Activated CD4-positive, alpha-beta T cell treated with anti-CD3 and anti-CD28 coated beads, Interleukin-2, amount 10 ng/mL, durations not matched to agents 7 days and 5 days (primary cell): ENCODE results near the gene PARVG. TPM values are rescaled to one million over a fixed set of nuclear protein-coding genes. Genes with fewer than 3 reads are reported as not detected.

ENCODE experiments used
- CTCF ChIA-PET: fragments of 350-600 bp; sonication (Branson Sonifier 250); formaldehyde crosslinking; loops from one replicate; lab custom pipeline; 2021; ENCODE audit warnings: antibody characterized with exemption; lab: Charles Lee
- POLR2A ChIA-PET: fragments of 350-600 bp; sonication (Branson Sonifier 250); formaldehyde crosslinking; loops from one replicate; lab custom pipeline; 2021; ENCODE audit warnings: antibody characterized with exemption; lab: Charles Lee
- DNase-seq: peaks from one replicate; pipeline ENCODE4 v3.0.0-alpha.2; 2020
- H3K27ac Mint-ChIP-seq: one replicate; pipeline ENCODE4 v1.8.0; 2021; ENCODE audit warnings: mild to moderate bottlenecking, moderate library complexity, mixed read lengths
- H3K27me3 Mint-ChIP-seq: one replicate; pipeline ENCODE4 v1.8.0; 2021; ENCODE audit warnings: mixed read lengths
- H3K36me3 Mint-ChIP-seq: one replicate; pipeline ENCODE4 v1.8.0; 2021; ENCODE audit warnings: low read depth, mixed read lengths
- H3K4me1 Mint-ChIP-seq: one replicate; pipeline ENCODE4 v1.8.0; 2021; ENCODE audit warnings: mixed read lengths
- H3K4me3 Mint-ChIP-seq: one replicate; pipeline ENCODE4 v1.8.0; 2021; ENCODE audit warnings: mild to moderate bottlenecking, moderate library complexity, mixed read lengths
- H3K9me3 Mint-ChIP-seq: one replicate; pipeline ENCODE4 v1.8.0; 2021; ENCODE audit warnings: mixed read lengths
- total RNA-seq, 2 experiments: library from RNA; stranded (reverse); gene quantifications; one replicate each; pipeline ENCODE4 v1.2.3, GENCODE V29; 2021

PARVG gene
- total RNA-seq, 2 experiments from 2014 or later: 146 to 158 TPM

DNA sequence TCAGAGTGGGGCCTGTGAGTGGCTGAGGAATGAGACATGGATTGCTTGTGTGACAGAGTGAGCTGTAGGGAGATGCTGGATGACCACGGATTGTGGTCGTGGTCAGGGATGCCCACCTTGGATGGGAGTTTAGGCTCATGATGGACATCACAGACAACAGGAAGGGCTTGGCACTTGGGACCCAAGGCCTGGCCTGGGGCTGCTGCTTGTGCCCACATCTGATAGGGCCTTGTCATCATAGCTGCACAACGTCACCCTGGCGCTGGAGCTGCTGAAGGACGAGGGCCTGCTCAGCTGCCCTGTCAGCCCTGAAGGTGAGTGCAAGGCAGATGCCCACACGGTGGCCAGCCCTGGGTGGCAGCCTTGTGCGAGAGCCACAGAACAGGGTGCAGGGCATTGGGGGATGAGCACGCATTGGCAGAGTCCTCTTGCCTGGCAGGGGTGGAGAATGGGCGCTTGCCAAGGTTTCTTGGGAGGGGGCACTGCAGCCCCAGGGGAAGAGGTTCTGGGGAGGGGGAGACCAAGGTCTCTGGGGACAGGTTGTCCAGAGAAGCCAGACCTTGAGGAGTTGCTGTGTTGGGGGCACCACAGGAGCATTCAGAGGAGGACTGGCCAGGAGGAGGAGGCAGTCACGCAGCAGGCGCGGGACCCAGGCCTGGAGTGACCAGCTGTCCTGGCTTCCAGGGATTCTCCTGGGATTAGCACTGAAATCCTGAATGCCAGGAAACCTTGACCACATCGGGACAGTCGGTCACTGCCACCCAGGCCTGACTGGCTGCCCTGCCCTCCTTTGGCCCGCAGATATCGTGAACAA lies 25.0 kb downstream of the PARVG start:
- H3K27me3 Mint-ChIP-seq: peaks cover 2% of the 10 kb centered on the region
- CTCF ChIA-PET: no interaction called here
- peaks cover 22% of the 10 kb centered on the region for H3K4me1 Mint-ChIP-seq
- H3K4me3 Mint-ChIP-seq: no peak overlapping the region
- DNase-seq: no peak
- no peak overlapping the region for H3K27ac Mint-ChIP-seq
- H3K36me3 Mint-ChIP-seq: peaks cover 28% of the 10 kb centered on the region
- H3K9me3 Mint-ChIP-seq: peaks cover 10% of the 10 kb centered on the region
- POLR2A ChIA-PET: no interaction called here

DNA sequence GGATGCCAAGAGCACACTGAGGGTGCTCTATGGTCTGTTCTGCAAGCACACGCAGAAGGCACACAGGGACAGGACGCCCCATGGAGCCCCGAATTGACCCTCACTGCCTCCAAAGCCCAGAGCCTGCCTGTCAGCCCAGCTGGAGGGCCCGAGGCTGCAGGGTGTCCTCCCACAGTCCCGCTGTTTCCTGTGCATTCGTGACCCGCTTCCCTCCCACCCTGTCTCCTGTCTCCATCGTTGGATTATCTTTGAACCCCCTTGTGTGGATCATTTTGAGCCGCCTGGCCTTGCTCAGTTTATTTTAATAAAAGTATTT lies 25.6 kb downstream of the PARVG start:
- Mint-ChIP-seq H3K4me1 (peaks cover 19% of the 10 kb centered on the region), H3K27ac (no peak overlapping the region), H3K4me3 (no peak overlapping the region), H3K27me3 (peaks cover 2% of the 10 kb centered on the region), H3K36me3 (peaks cover 28% of the 10 kb centered on the region), H3K9me3 (peaks cover 10% of the 10 kb centered on the region)
- CTCF ChIA-PET: no interaction called here
- DNase-seq: no peak
- POLR2A ChIA-PET: no interaction called here

DNA sequence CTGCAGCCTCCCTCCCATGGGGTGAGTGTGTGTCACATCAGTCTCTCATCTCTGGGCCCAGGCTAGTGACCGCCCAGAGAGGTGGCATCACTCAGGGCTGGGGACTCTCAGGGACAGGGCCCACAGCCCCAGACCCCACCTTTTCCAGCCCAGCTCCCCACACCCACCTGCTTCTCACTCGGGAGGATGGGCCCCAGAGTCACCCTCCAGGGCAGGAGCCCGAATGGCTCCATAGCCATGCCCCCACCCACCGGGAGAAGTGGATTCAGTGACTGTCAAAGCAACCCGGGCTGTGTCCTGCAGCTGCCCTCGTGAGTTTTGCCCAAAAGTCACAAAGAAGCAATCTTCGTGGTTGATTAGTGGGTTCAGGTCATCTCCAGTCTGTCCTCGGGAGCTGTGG lies 26.0 kb downstream of the PARVG start:
- ChIA-PET CTCF (interaction anchor here (1.0 kb wide), 1 partner anchor 24 kb away, joined by 3 read pairs; no protein-coding TSS in a partner anchor), POLR2A (no interaction called here)

DNA sequence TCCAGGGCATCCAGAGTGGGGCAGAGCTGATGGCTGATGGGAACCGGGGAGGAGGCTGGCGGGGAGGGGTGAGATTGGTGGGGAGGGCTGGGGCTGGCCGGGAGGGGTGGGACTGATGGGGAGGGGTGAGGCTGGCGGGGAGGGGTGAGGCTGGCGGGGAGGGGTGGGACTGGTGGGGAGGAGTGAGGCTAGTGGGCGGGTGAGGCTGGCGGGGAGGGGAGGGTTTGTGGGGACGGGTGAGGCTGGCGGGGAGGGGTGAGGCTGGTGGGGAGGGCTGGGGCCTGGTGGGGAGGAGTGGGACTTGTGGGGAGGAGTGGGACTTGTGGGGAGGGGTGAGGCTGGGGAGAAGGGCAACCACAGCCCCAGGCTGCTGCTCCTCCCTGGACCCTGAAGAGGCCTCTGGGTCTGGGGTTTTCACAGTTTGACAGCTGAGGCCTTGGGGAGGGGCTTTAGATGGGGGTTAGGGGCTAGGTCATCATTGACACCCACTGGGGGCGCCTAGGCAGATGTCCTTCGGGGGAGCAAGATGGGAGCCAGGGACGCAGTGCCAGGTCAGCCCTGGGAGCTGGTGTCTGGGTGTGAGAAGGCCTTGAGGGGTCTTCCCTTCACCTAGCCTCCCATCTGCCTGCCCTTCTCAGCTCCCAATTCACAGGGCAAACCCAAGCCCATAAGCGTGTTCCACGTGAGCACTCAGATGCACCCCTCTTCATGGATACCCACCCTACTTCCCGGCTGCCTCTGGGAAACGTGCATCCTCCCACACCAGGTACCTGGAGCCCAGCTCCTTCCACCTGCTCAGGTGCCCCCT lies 26.7 kb downstream of the PARVG start:
- no peak overlapping the region for H3K27ac Mint-ChIP-seq
- POLR2A ChIA-PET: no interaction called here

More for the DNA sequence above, 26.0 kb downstream of the PARVG start:
- Mint-ChIP-seq H3K4me3 (no peak overlapping the region), H3K36me3 (peaks cover 26% of the 10 kb centered on the region), H3K27me3 (peaks cover 2% of the 10 kb centered on the region), H3K9me3 (peaks cover 10% of the 10 kb centered on the region), H3K4me1 (peaks cover 15% of the 10 kb centered on the region), H3K27ac (no peak overlapping the region)
- no peak for DNase-seq

DNA sequence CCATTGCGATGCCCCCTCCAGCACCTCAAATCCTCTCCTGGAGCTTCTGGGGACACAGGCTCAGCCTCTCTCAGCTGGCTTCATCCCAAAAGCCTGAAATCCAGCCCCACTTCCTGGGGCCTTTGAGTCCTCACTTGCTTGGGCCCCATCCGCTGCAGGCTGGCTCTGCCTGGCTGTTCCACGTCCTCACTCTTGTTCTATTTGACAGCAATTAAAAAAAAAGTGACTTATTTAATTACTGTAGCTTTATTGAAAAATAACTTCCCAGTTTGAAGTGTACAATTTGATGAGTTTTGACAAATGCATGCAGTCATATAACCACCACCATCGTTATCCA lies 27.2 kb downstream of the PARVG start:
- POLR2A ChIA-PET: no interaction called here
- H3K27ac Mint-ChIP-seq: no peak overlapping the region
- no peak overlapping the region for H3K4me3 Mint-ChIP-seq
- DNase-seq: no peak
- H3K4me1 Mint-ChIP-seq: peaks cover 14% of the 10 kb centered on the region
- peaks cover 2% of the 10 kb centered on the region for H3K27me3 Mint-ChIP-seq
- H3K36me3 Mint-ChIP-seq: peaks cover 15% of the 10 kb centered on the region
- H3K9me3 Mint-ChIP-seq: peaks cover 10% of the 10 kb centered on the region
- CTCF ChIA-PET: no interaction called here

More for the DNA sequence above, 26.7 kb downstream of the PARVG start:
- H3K36me3 Mint-ChIP-seq: peaks cover 21% of the 10 kb centered on the region
- peaks cover 10% of the 10 kb centered on the region for H3K9me3 Mint-ChIP-seq
- H3K4me1 Mint-ChIP-seq: peaks cover 14% of the 10 kb centered on the region
- CTCF ChIA-PET: interaction anchor here (1.0 kb wide), 1 partner anchor 25 kb away, joined by 3 read pairs; no protein-coding TSS in a partner anchor
- H3K4me3 Mint-ChIP-seq: no peak overlapping the region
- peaks cover 2% of the 10 kb centered on the region for H3K27me3 Mint-ChIP-seq
- DNase-seq: no peak

DNA sequence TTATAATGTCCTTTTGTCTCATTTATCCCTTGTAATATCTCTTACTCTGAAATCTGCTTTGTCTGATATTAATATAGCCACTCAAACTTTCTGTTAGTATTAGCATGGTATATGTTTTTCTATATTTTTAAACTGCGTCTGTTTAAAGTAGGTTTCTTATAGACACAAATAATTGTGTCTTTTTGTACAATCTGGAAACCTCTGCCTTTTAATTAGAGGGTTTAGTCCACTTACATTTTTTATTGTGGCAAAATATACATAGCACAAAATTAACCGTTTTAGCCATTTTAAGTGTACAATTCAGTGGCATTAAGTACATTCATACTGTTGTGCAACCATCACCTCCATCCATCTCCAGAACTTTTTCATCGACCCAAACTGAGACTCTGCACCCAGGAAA lies 28.6 kb downstream of the PARVG start:
- no peak for DNase-seq
- peaks cover 2% of the 10 kb centered on the region for H3K27me3 Mint-ChIP-seq
- ChIA-PET POLR2A (no interaction called here), CTCF (no interaction called here)
- H3K9me3 Mint-ChIP-seq: peaks cover 10% of the 10 kb centered on the region
- peaks cover 14% of the 10 kb centered on the region for H3K4me1 Mint-ChIP-seq
- H3K4me3 Mint-ChIP-seq: no peak overlapping the region
- H3K36me3 Mint-ChIP-seq: peaks cover 13% of the 10 kb centered on the region
- no peak overlapping the region for H3K27ac Mint-ChIP-seq

DNA sequence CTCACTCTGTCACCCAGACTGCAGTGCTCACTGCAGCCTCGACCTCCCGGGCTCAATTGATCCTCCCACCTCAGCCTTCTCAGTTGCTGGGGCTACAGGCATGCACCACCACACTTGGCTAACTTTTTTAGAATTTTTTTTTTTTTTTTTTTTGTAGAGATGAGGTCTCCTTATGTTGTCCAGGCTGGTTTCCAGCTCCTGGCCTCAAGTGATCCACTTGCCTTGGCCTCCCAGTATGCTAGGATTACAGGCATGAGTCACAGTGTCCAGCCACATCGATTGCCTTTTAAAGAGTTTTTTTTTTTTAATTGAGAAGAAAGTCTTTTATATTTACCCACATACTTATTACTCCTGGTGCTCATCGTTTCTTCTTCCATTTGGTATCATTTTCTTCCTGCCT lies 30.0 kb downstream of the PARVG start:
- POLR2A ChIA-PET: no interaction called here
- Mint-ChIP-seq H3K4me1 (peaks cover 14% of the 10 kb centered on the region), H3K9me3 (peaks cover 10% of the 10 kb centered on the region), H3K4me3 (no peak overlapping the region), H3K27me3 (peaks cover 2% of the 10 kb centered on the region), H3K36me3 (peaks cover 13% of the 10 kb centered on the region), H3K27ac (no peak overlapping the region)
- CTCF ChIA-PET: interaction anchor here (0.6 kb wide), 1 partner anchor 102 kb away, joined by 4 read pairs; no protein-coding TSS in a partner anchor
- DNase-seq: no peak

DNA sequence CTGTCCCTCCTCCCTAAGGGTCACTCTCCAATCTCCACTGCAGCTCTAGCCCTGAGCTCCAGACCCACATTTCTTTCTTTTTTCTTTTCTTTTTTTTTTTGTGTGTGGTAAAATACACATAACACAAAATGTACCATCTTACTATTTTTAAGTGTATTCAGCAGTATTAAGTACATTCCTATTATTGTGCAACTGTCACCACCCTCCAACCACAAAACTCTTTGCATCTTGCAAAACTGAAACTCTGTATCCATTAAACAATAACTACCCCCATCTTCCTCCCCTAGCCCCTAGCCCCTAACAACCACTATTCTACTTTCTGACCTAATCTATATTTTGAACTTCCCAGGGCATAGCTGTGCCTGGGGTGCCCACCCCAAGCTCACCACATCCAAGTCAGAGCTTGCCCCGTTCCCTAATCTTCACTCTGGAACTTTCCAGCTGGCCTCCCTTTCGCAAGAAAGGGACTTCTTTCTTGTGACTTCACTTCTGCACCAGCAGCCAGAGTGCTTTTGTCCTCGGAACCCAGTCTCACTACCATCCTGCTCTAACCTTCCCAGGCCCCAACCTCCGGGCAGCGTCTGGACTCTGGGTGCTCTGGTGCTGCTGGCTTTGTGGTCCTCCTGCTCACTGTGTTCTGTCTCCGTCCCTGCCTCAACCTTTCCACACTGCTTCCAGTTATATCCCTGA lies 30.7 kb downstream of the PARVG start:
- Mint-ChIP-seq H3K4me3 (no peak overlapping the region), H3K27ac (no peak overlapping the region), H3K36me3 (peaks cover 11% of the 10 kb centered on the region), H3K27me3 (peaks cover 2% of the 10 kb centered on the region), H3K4me1 (peaks cover 14% of the 10 kb centered on the region), H3K9me3 (peaks cover 10% of the 10 kb centered on the region)
- ChIA-PET CTCF (no interaction called here), POLR2A (no interaction called here)
- DNase-seq: no peak

DNA sequence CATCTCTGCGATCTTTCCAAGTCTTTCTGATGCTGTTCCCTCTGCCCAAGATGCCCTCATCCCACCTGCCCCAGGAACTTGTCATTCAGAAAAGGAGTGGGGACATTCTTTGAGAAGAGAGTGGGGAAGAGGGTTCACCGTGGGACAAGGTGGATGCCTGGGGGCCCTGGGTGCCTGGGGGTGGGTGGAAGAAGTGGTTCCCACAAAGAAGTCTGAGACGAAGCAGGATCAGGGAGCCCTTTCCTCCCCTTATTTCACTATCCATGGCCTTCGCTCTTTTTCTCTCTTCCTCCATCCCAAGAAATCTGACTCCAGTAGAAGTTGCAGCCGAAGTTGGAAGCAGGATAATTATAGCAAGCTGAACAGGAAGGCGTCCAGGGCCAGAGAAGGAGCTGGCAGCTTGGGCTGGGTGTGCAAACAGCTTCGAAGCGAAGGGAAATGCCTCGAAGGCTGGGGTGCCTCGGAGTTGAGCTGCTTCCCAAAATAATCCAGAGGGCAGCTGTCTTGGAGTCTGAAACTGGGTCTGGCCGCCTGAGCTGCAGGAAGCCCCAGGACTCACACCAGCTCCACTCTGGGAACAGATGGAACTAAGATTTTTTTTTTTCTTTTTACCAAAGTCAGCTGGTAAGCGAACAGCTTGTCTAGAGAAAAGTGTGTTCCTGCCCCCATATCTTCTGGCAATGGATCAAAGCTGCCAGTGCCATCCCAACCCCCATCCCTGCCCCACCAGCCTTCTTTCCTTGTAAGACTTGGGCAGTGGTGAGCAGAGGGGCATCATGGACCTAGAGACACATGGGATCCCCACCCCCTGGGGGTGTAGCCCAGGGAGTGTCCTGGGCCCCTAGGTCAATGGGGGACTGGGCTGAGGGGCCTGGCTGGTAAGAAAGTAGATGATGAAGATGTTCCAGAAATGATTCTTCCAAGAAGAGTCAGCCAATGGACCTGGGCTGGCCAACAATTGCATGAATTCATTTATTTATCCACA lies 31.5 kb downstream of the PARVG start:
- Mint-ChIP-seq H3K27ac (no peak overlapping the region), H3K36me3 (peaks cover 11% of the 10 kb centered on the region), H3K4me3 (no peak overlapping the region), H3K27me3 (peaks cover 2% of the 10 kb centered on the region), H3K4me1 (peaks cover 14% of the 10 kb centered on the region), H3K9me3 (peaks cover 10% of the 10 kb centered on the region)
- ChIA-PET CTCF (no interaction called here), POLR2A (no interaction called here)
- no peak for DNase-seq

DNA sequence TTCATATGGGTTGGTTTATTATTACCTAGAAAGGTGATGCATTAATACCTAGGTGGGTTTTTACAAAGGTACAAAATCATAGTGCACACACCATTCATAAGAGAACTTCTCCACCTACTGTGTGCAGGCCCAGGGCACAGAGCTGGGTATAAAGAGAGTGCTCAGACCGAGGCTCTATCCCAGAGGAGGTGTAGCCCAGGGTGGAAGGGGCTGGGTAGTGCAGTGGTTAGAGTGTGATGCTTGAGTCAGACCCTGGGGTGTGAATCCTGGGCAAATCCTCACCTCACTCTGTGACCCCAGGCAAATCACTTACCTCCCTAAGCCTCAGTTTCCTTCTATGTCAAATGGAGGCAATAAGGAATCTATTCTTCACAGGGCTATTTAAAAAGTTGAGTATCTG lies 32.2 kb downstream of the PARVG start:
- ChIA-PET CTCF (no interaction called here), POLR2A (no interaction called here)
- Mint-ChIP-seq H3K36me3 (peaks cover 11% of the 10 kb centered on the region), H3K4me1 (peaks cover 14% of the 10 kb centered on the region), H3K27me3 (peaks cover 2% of the 10 kb centered on the region), H3K9me3 (peaks cover 10% of the 10 kb centered on the region), H3K4me3 (no peak overlapping the region), H3K27ac (no peak overlapping the region)
- DNase-seq: no peak

DNA sequence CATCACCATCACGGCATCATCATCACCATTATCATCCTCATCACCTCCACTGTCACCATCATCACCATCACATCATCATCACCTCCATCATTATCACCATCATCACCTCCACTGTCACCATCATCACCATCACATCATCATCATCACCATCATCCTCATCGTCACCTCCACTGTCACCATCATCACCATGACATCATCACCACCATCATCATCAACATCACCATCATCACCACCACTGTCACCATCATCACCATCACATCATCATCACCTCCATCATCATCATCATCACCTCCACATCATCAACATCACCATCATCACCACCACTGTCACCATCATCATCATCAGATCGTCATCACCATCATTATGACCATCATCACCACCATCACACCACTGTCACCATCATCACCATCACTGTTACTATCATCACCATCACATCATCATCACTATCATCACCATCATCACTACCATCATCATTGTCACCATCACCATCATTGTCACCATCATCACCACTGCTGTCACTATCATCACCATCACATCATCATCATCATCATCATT lies 32.8 kb downstream of the PARVG start:
- peaks cover 14% of the 10 kb centered on the region for H3K4me1 Mint-ChIP-seq
- CTCF ChIA-PET: interaction anchor here (0.8 kb wide), 1 partner anchor 32 kb away, joined by 3 read pairs; no protein-coding TSS in a partner anchor
- no peak overlapping the region for H3K4me3 Mint-ChIP-seq
- H3K36me3 Mint-ChIP-seq: peaks cover 9% of the 10 kb centered on the region
- H3K9me3 Mint-ChIP-seq: peaks cover 10% of the 10 kb centered on the region
- H3K27ac Mint-ChIP-seq: no peak overlapping the region
- POLR2A ChIA-PET: no interaction called here
- H3K27me3 Mint-ChIP-seq: peaks cover 2% of the 10 kb centered on the region
- DNase-seq: no peak

DNA sequence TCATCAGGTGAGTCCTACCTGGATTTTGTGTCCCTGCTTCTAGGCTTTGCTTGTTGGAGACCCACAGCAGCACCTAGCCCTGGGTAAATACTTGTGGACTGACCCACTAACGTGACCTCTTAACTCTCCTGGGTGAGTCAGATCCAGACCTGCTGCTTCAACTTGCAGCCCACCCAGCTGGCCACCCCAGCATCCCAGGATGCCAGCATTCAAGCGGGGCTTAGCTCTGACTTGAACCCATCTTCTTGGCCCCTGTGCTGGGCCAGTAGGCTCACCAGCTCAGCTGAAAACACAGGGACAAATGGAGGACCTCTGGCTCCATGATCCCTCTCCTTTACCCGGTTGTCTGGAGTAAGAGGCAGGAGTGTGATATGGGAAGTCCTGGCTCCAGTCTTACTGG lies 33.5 kb downstream of the PARVG start:
- peaks cover 5% of the 10 kb centered on the region for H3K9me3 Mint-ChIP-seq
- H3K4me3 Mint-ChIP-seq: no peak overlapping the region
- no peak for DNase-seq
- peaks cover 11% of the 10 kb centered on the region for H3K4me1 Mint-ChIP-seq
- H3K36me3 Mint-ChIP-seq: peaks cover 7% of the 10 kb centered on the region
- POLR2A ChIA-PET: no interaction called here
- CTCF ChIA-PET: interaction anchor here (0.8 kb wide), 1 partner anchor 32 kb away, joined by 3 read pairs; no protein-coding TSS in a partner anchor
- H3K27me3 Mint-ChIP-seq: peaks cover 2% of the 10 kb centered on the region
- H3K27ac Mint-ChIP-seq: no peak overlapping the region
